HCT116 (cell line): ENCODE results near the gene SEC14L6. TPM values are rescaled to one million over a fixed set of nuclear protein-coding genes. Genes with fewer than 3 reads are reported as not detected.

Experiments
- ATAC-seq: fragments of 200-7000 bp; cut with Tn5 transposase; 2 replicates; pipeline ENCODE4 v1.9.1; 2020; ENCODE audit warnings: mild to moderate bottlenecking, moderate library complexity
- BruUV-seq: library from RNA; stranded (reverse); fragments of 400-500 nt; replicated peaks from 2 replicates; lab custom pipeline; 2021; lab: Mats Ljungman, UMichigan
- CTCF ChIA-PET: fragments of 300-600 bp; sonication (Branson Sonifier 250); formaldehyde crosslinking; loops from one replicate; lab custom pipeline; 2021; ENCODE audit warnings: antibody characterized with exemption; lab: Charles Lee
- POLR2A ChIA-PET: fragments of 300-600, 350-600 bp; sonication (Branson Sonifier 250); formaldehyde crosslinking; loops from one replicate; lab custom pipeline; 2021; ENCODE audit warnings: antibody characterized with exemption; lab: Charles Lee
- RAD21 ChIA-PET, 2 experiments: fragments of 300-600 bp; sonication (Branson Sonifier 250); formaldehyde crosslinking; loops; one replicate each; lab custom pipeline; 2023; ENCODE audit warnings: low total read pairs in 2 of 2; ENCODE audit not compliant: uncharacterized antibody in 2 of 2, unreplicated experiment in 2 of 2, low non-redundant PET in 1 of 2; lab: Charles Lee
- DNase-seq: peaks from one replicate; pipeline ENCODE4 v3.0.0-alpha.2; 2010; ENCODE audit warnings: low read depth, low spot score
- H2AFZ ChIP-seq: fragments of 200-600 bp; shearing (Covaris generic), sonication (generic); 2 replicates; pipeline ENCODE4 v1.6.1; 2017; ENCODE audit warnings: low read depth, mixed run types, mixed read lengths, antibody characterized with exemption, low read length; ENCODE audit not compliant: poor library complexity, severe bottlenecking
- H3K27ac ChIP-seq: 2 replicates; pipeline ENCODE4 v1.5.1; 2012; ENCODE audit warnings: low read depth, low read length
- H3K27me3 ChIP-seq: fragments of 200-600 bp; sonication (generic); 2 replicates; pipeline ENCODE4 v1.6.1; 2016; ENCODE audit warnings: mixed run types, low read length, mixed read lengths; ENCODE audit not compliant: insufficient read depth
- H3K36me3 ChIP-seq, 2 experiments: fragments of 200-500 bp in 1 of 2; fragments of 200-600 bp in 1 of 2; sonication (Bioruptor generic) in 1 of 2; sonication (generic) in 1 of 2; 2 replicates each; pipeline versions ENCODE4 v1.5.1 to v1.6.1; 2014 to 2016; ENCODE audit warnings: low read length in 2 of 2, inconsistent platforms in 1 of 2, mixed read lengths in 1 of 2, mixed run types in 1 of 2; ENCODE audit not compliant: insufficient read depth in 2 of 2, control insufficient read depth in 1 of 2
- H3K4me1 ChIP-seq, 2 experiments: fragments of 200-600 bp in 1 of 2; sonication (generic) in 1 of 2; 2 replicates each; pipeline versions ENCODE4 v1.5.1 to v1.6.1; 2012 to 2017; ENCODE audit warnings: low read length in 2 of 2, inconsistent platforms in 1 of 2, mild to moderate bottlenecking in 1 of 2, mixed read lengths in 1 of 2, mixed run types in 1 of 2, moderate library complexity in 1 of 2; ENCODE audit not compliant: insufficient read depth in 2 of 2, control insufficient read depth in 1 of 2
- H3K4me2 ChIP-seq: fragments of 200-600 bp; sonication (generic); 2 replicates; pipeline ENCODE4 v1.6.1; 2017; ENCODE audit warnings: mixed run types, low read length, mixed read lengths
- H3K4me3 ChIP-seq, 2 experiments: fragments of 200-600 bp in 1 of 2; sonication (generic) in 1 of 2; replicated peaks in 1 of 2; 2 replicates each; pipeline ENCODE4 v1.5.1; 2011 to 2016; ENCODE audit warnings: low read length in 2 of 2, control low read depth in 1 of 2, low read depth in 1 of 2, mild to moderate bottlenecking in 1 of 2, mixed read lengths in 1 of 2, mixed run types in 1 of 2
- H3K79me2 ChIP-seq: fragments of 200-600 bp; sonication (generic); 2 replicates; pipeline ENCODE4 v1.6.1; 2017; ENCODE audit warnings: mild to moderate bottlenecking, mixed run types, low read length, moderate library complexity, mixed read lengths; ENCODE audit not compliant: insufficient read depth
- H3K9ac ChIP-seq: fragments of 200-600 bp; sonication (generic); 2 replicates; pipeline ENCODE4 v1.6.1; 2016; ENCODE audit warnings: low read length, mixed read lengths
- H3K9me2 ChIP-seq: fragments of 200-600 bp; sonication (generic), shearing (Covaris generic); 2 replicates; pipeline ENCODE4 v1.6.1; 2017; ENCODE audit warnings: mixed run types, mild to moderate bottlenecking, moderate library complexity; ENCODE audit not compliant: insufficient read depth
- H3K9me3 ChIP-seq, 2 experiments: fragments of 200-500 bp in 1 of 2; fragments of 200-600 bp in 1 of 2; sonication (Bioruptor generic) in 1 of 2; sonication (generic) in 1 of 2; 2 replicates each; pipeline ENCODE4 v1.6.1; 2014 to 2017; ENCODE audit warnings: low read length in 2 of 2, mixed read lengths in 2 of 2, inconsistent platforms in 1 of 2, low read depth in 1 of 2, mild to moderate bottlenecking in 1 of 2, mixed run types in 1 of 2, moderate library complexity in 1 of 2; ENCODE audit not compliant: control insufficient read depth in 1 of 2, insufficient read depth in 1 of 2
- H4K20me1 ChIP-seq: fragments of 200-600 bp; sonication (generic), shearing (Covaris generic); 2 replicates; pipeline ENCODE4 v1.6.1; 2017; ENCODE audit warnings: mixed run types, mild to moderate bottlenecking, moderate library complexity; ENCODE audit not compliant: insufficient read depth
- CEBPB ChIP-seq: IDR thresholded peaks from 2 replicates; pipeline ENCODE4 v1.6.1; 2012; ENCODE audit warnings: low read depth
- EGR1 ChIP-seq: IDR thresholded peaks from 2 replicates; pipeline ENCODE4 v1.6.1; 2012; ENCODE audit warnings: low read depth
- EZH2phosphoT487 ChIP-seq: fragments of 200-600 bp; IDR thresholded peaks from 2 replicates; pipeline ENCODE4 v1.6.1; 2018; ENCODE audit warnings: antibody characterized with exemption, borderline replicate concordance
- JUND ChIP-seq: IDR thresholded peaks from 2 replicates; pipeline ENCODE4 v1.6.1; 2012
- POLR2A ChIP-seq: IDR thresholded peaks from 2 replicates; pipeline ENCODE4 v1.7.0; 2011; ENCODE audit warnings: borderline replicate concordance; ENCODE audit not compliant: insufficient read depth, insufficient read length; ENCODE audit errors: extremely low read depth
- RAD21 ChIP-seq: IDR thresholded peaks from 2 replicates; pipeline ENCODE4 v1.6.1; 2012; ENCODE audit warnings: low read depth, mild to moderate bottlenecking
- YY1 ChIP-seq: IDR thresholded peaks from 2 replicates; pipeline ENCODE4 v1.6.1; 2011; ENCODE audit warnings: low read length, low read depth, moderate library complexity, mild to moderate bottlenecking; ENCODE audit not compliant: insufficient replicate concordance; ENCODE audit errors: extremely low read depth
- ZNF274 ChIP-seq: fragments of 200-500 bp; sonication (Bioruptor generic); IDR thresholded peaks from 2 replicates; pipeline ENCODE4 v1.6.1; 2014; ENCODE audit warnings: mild to moderate bottlenecking, low read depth, low read length, inconsistent platforms
- intact Hi-C: fragments of 100-400 bp; cut with micrococcal nuclease; formaldehyde crosslinking; loops from 2 replicates; pipeline ENCODE4 v1.10.0; 2022
- total RNA-seq: library from RNA; stranded (reverse); gene quantifications from one replicate; pipeline ENCODE4 v1.2.1, GENCODE V29; 2021; ENCODE audit not compliant: unreplicated experiment
- TF ChIP-seq, protein P1 (sequence below): IDR thresholded peaks from 2 replicates; pipeline ENCODE4 v1.6.1; 2011; ENCODE audit warnings: mild to moderate bottlenecking, low read length, moderate library complexity; ENCODE audit not compliant: insufficient replicate concordance; ENCODE audit errors: extremely low read depth
- TF ChIP-seq, protein P2 (sequence below), 3 experiments: fragments of 200-600 bp in 1 of 3; sonication (generic) in 1 of 3; IDR thresholded peaks in 2 of 3; conservative IDR thresholded peaks in 1 of 3; 2 replicates each; pipeline ENCODE4 v1.5.1; 2012 to 2017; ENCODE audit warnings: low read depth in 2 of 3, low read length in 2 of 3, antibody characterized with exemption in 1 of 3, borderline replicate concordance in 1 of 3, control low read depth in 1 of 3, mild to moderate bottlenecking in 1 of 3, mixed read lengths in 1 of 3, mixed run types in 1 of 3, moderate library complexity in 1 of 3; ENCODE audit not compliant: insufficient read depth in 1 of 3

The SEC14L6 gene
- total RNA-seq, 1 experiment from 2014 or later = not detected

DNA sequence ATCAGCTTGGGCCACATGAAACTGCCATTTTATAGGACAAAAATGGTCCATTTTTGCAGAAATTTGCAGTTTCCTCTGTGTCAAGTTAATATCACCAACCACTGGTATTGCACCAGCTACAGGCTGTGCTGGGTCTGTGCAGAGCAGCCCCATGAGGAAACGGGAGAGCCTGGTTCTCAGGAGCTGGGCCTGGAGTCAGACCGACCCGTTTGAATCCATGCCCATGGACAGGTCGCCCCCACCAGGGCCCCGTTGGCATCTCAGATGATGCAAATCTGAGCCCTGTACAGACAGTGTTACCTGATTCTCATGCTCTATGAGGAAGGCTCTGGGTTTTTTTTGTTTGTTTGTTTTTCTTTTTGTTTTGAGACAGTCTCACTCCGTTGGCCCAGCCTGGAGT is 9.8 kb upstream of the SEC14L6 start:
- no TSS peak for BruUV-seq
- ChIA-PET POLR2A (interaction anchor here (0.6 kb wide), 1 partner anchor 162 kb away, joined by 3 read pairs; no protein-coding TSS in a partner anchor), CTCF (interaction anchor here (0.5 to 1.4 kb wide), 3 partner anchors 48 to 111 kb away, joined by 3 to 6 read pairs (median 5); partner anchors contain the start of gene TCN2), RAD21 (no interaction called here)
- no peak overlapping the region for H3K9ac ChIP-seq
- peaks cover 2 to 12% of the 10 kb centered on the region in 2 experiments; a peak in 3 of 4 replicates for H3K4me1 ChIP-seq
- H3K27me3 ChIP-seq = no peaks in the 10 kb centered on the region
- peak; percentile 63 for ATAC-seq
- no peak overlapping the region for H2AFZ ChIP-seq
- H3K9me3 ChIP-seq = no peaks in the 10 kb centered on the region
- no peak overlapping the region for H3K4me2 ChIP-seq
- H3K4me3 ChIP-seq = no peak overlapping the region
- H3K36me3 ChIP-seq = no peaks in the 10 kb centered on the region
- H3K79me2 ChIP-seq = no peaks in the 10 kb centered on the region
- no peaks in the 10 kb centered on the region for H4K20me1 ChIP-seq
- TF ChIP-seq YY1 (no peak), EZH2phosphoT487 (no peak), JUND (no peak), EGR1 (no peak), CEBPB (no peak), ZNF274 (no peak), RAD21 (peak; percentile 49), POLR2A (no peak)
- TF ChIP-seq, protein P1, sequence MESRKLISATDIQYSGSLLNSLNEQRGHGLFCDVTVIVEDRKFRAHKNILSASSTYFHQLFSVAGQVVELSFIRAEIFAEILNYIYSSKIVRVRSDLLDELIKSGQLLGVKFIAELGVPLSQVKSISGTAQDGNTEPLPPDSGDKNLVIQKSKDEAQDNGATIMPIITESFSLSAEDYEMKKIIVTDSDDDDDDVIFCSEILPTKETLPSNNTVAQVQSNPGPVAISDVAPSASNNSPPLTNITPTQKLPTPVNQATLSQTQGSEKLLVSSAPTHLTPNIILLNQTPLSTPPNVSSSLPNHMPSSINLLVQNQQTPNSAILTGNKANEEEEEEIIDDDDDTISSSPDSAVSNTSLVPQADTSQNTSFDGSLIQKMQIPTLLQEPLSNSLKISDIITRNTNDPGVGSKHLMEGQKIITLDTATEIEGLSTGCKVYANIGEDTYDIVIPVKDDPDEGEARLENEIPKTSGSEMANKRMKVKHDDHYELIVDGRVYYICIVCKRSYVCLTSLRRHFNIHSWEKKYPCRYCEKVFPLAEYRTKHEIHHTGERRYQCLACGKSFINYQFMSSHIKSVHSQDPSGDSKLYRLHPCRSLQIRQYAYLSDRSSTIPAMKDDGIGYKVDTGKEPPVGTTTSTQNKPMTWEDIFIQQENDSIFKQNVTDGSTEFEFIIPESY = no peak
- TF ChIP-seq, protein P2, sequence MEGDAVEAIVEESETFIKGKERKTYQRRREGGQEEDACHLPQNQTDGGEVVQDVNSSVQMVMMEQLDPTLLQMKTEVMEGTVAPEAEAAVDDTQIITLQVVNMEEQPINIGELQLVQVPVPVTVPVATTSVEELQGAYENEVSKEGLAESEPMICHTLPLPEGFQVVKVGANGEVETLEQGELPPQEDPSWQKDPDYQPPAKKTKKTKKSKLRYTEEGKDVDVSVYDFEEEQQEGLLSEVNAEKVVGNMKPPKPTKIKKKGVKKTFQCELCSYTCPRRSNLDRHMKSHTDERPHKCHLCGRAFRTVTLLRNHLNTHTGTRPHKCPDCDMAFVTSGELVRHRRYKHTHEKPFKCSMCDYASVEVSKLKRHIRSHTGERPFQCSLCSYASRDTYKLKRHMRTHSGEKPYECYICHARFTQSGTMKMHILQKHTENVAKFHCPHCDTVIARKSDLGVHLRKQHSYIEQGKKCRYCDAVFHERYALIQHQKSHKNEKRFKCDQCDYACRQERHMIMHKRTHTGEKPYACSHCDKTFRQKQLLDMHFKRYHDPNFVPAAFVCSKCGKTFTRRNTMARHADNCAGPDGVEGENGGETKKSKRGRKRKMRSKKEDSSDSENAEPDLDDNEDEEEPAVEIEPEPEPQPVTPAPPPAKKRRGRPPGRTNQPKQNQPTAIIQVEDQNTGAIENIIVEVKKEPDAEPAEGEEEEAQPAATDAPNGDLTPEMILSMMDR (IDR thresholded peaks at IDR 0.05 in 2 of 3, conservative IDR thresholded peaks at IDR 0.05 in 1 of 3; ENCODE audit: borderline replicate concordance in 1 of 3, insufficient read depth in 1 of 3, low read depth in 2 of 3, low read length in 2 of 3) = peak; percentile 16 to 35 (median 35); a peak in 4 of 6 replicates
- no peak overlapping the region for H3K27ac ChIP-seq
- no peaks in the 10 kb centered on the region for H3K9me2 ChIP-seq
- no peak for DNase-seq
- intact Hi-C loops = no loop called here
